Stomach (tissue), 9 donors: ENCODE measurements around the gene DEPDC1B. TPM values are rescaled to one million over a fixed set of nuclear protein-coding genes. Genes with fewer than 3 reads are reported as not detected.

Experiments used
- DNase-seq, 2 donors: peaks; one replicate each; pipeline versions ENCODE4 v3.0.0 to v3.0.0-alpha.2; 2013 to 2019
- H3K27ac ChIP-seq, 5 donors: fragments of 200-600 bp in 4 of 5; sonication (generic) in 4 of 5; one replicate each; pipeline ENCODE4 v1.5.1; 2013 to 2019; ENCODE audit warnings: mild to moderate bottlenecking in 1 of 5, moderate library complexity in 1 of 5
- H3K27me3 ChIP-seq, 3 donors: fragments of 200-600 bp; sonication (generic); one replicate each; pipeline ENCODE4 v1.5.1; 2017 to 2019; ENCODE audit warnings: mixed run types in 1 of 3
- H3K36me3 ChIP-seq, 4 donors: fragments of 200-600 bp; sonication (generic); 1 replicate in 3 of 4; 2 replicates in 1 of 4; pipeline ENCODE4 v1.5.1; 2016 to 2019
- H3K4me1 ChIP-seq, 4 donors: fragments of 200-600 bp; sonication (generic); one replicate each; pipeline ENCODE4 v1.5.1; 2016 to 2019
- H3K4me3 ChIP-seq, 4 donors: fragments of 200-600 bp; sonication (generic) in 3 of 4; one replicate each; pipeline ENCODE4 v1.5.1; 2016 to 2019; ENCODE audit warnings: mild to moderate bottlenecking in 1 of 4
- H3K9me3 ChIP-seq, 4 donors: fragments of 200-600 bp; sonication (generic); one replicate each; pipeline ENCODE4 v1.5.1; 2016 to 2019
- EP300 ChIP-seq: sonication (generic); formaldehyde crosslinking; IDR thresholded peaks from one replicate; pipeline ENCODE4 v1.6.1; 2017; ENCODE audit warnings: antibody characterized with exemption
- POLR2A ChIP-seq, 4 donors: fragments of 450-650 bp; IDR thresholded peaks; one replicate each; pipeline ENCODE4 v1.6.1; 2016; ENCODE audit warnings: antibody characterized with exemption in 4 of 4, control low read depth in 2 of 4, mild to moderate bottlenecking in 1 of 4, moderate library complexity in 1 of 4
- POLR2AphosphoS5 ChIP-seq, 3 donors: sonication (generic); formaldehyde crosslinking; IDR thresholded peaks; one replicate each; pipeline ENCODE4 v1.6.1; 2016; ENCODE audit warnings: antibody characterized with exemption in 3 of 3
- WGBS, 5 donors: extraction: QIAGEN DNeasy Blood & Tissue Kit in 3 of 5; methylation state at CpG; one replicate each; pipeline versions ENCODE4 v1.1.5 to v1.1.7; 2013 to 2018; 5-methylcytosine and 5-hydroxymethylcytosine counted together
- intact Hi-C: fragments of 100-400 bp; cut with DNase I; formaldehyde crosslinking; loops from one replicate; pipeline ENCODE4 v1.15.1; 2023; ENCODE audit warnings: low total_unique reads
- polyA plus RNA-seq, 3 donors: library from polyadenylated mRNA; stranded (reverse); fragments of 200-250 nt; gene quantifications; one replicate each; pipeline ENCODE4 v1.2.3, GENCODE V29; 2013
- total RNA-seq, 5 donors: library from RNA; depleted of rRNA; stranded (reverse); fragments of >200 nt; gene quantifications; one replicate each; pipeline versions ENCODE4 v1.1.0 to v1.2.3, GENCODE V29; 2014 to 2016
- TF ChIP-seq, protein P1 (sequence below), 7 experiments: fragments of 450-650 bp in 4 of 7; fragments of 200-600 bp in 3 of 7; sonication (generic) in 3 of 7; IDR thresholded peaks; one replicate each; pipeline ENCODE4 v1.5.1; 2016 to 2019; ENCODE audit warnings: antibody characterized with exemption in 7 of 7, control low read depth in 2 of 7, mild to moderate bottlenecking in 1 of 7
- donor health status: healthy with polysubstance abuse.
- donor health status: Bipolar disorder and iron deficiency.
- donor health status: healthy.

The DEPDC1B gene
- total and polyA plus RNA-seq, 8 donors = 0.14 to 40.6 (median 1.9) TPM; not detected in 1

DNA sequence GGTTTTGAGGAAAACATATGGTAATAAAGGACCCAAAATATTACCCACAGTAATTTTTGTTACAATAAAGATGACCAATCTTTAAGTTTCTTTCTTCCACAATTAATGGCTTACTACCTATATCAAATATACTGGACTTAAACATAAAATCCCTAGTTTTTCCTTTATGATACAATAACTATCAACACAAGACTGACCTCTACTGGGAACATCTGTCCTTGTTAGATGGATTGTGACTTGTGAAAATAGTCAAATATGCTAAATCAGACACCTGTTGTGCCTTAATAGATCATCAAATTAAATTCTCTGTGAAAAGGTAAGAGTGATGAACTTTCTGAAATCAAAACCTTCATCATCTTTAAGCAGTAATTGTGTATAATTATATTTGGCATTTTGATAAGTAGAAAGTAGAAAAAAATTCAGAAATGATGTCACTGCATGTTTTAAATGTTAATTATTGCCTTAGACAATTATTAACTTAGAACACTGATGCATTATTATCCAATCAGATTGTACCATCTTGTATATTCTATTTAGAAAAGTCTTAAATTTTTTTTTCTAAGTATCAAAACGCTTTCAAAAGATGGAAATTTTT is 113.6 kb downstream of the DEPDC1B start:
- no peak overlapping the region for H3K4me3 ChIP-seq
- H3K36me3 ChIP-seq = no peaks in the 10 kb centered on the region
- H3K27ac ChIP-seq = no peak overlapping the region
- H3K9me3 ChIP-seq = no peaks in the 10 kb centered on the region
- WGBS, 5 donors = 88 to 98% (median 92%) methylated on average over 1 of the region's 1 CpG
- H3K4me1 ChIP-seq = peaks cover 6 to 13% (median 10%) of the 10 kb centered on the region in 4 donors
- H3K27me3 ChIP-seq = no peaks in the 10 kb centered on the region
- DNase-seq = peak in 1 of 2 donors; percentile 64
- intact Hi-C loops = loop anchor here (10.0 kb wide), 1 partner anchor 772 kb away; no protein-coding TSS in a partner anchor
- TF ChIP-seq, protein P1, sequence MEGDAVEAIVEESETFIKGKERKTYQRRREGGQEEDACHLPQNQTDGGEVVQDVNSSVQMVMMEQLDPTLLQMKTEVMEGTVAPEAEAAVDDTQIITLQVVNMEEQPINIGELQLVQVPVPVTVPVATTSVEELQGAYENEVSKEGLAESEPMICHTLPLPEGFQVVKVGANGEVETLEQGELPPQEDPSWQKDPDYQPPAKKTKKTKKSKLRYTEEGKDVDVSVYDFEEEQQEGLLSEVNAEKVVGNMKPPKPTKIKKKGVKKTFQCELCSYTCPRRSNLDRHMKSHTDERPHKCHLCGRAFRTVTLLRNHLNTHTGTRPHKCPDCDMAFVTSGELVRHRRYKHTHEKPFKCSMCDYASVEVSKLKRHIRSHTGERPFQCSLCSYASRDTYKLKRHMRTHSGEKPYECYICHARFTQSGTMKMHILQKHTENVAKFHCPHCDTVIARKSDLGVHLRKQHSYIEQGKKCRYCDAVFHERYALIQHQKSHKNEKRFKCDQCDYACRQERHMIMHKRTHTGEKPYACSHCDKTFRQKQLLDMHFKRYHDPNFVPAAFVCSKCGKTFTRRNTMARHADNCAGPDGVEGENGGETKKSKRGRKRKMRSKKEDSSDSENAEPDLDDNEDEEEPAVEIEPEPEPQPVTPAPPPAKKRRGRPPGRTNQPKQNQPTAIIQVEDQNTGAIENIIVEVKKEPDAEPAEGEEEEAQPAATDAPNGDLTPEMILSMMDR (IDR thresholded peaks at IDR 0.05) = peak in 3 of 7 experiments; percentile 5 to 56 (median 36)
- TF ChIP-seq POLR2A (IDR thresholded peaks at IDR 0.05) = no peak

DNA sequence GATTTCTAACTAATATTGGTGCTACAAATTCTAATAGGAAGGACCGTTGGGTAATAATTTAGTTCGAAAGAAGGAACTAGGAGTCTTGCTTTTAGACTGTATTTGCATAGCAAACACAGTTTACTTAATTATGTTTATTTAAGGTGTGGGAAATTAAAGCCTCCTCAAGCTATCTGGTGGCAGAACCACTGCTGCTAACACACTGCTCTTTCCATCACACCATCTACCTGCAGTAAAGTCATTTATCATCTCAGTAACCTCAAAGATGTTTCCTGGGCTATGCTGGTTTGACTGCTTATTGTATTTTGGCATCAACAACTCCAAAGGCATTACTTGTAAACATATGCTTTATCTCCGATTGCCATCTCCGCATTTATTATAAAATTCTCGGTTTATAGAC is 114.3 kb downstream of the DEPDC1B start:
- no peaks in the 10 kb centered on the region for H3K9me3 ChIP-seq
- H3K4me3 ChIP-seq = no peak overlapping the region
- no peak overlapping the region for H3K27ac ChIP-seq
- H3K27me3 ChIP-seq = no peaks in the 10 kb centered on the region
- no peaks in the 10 kb centered on the region for H3K36me3 ChIP-seq
- intact Hi-C loops = loop anchor here (10.0 kb wide), 1 partner anchor 771 kb away; no protein-coding TSS in a partner anchor
- WGBS, 5 donors = 40 to 66% (median 50%) methylated on average over 5 of the region's 5 CpGs
- H3K4me1 ChIP-seq = peaks cover 6 to 13% (median 10%) of the 10 kb centered on the region in 4 donors
- TF ChIP-seq POLR2A (IDR thresholded peaks at IDR 0.05) (no peak), EP300 (no peak), POLR2AphosphoS5 (IDR thresholded peaks at IDR 0.05) (no peak)
- TF ChIP-seq, protein P1 (IDR thresholded peaks at IDR 0.05) = no peak
- peak in 1 of 2 donors; percentile 8 for DNase-seq

DNA sequence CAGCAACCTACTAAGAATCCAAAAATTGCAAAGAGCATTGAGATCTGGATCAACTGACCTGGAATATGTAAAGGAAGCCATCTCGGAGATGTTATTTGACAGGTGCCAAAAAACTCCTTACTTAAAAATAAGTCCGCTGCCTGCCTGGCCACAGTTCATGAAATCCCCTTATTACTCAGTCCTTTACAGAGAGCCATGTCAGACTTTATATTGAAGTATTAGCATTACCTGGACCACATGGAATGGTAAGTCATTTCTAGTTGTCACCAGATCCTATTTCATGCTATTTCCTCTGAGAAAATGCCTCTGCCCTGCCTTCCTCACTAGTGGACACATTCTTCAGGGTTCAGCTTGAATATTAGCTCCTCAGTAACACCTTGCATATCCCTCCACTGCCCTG is 115.7 kb downstream of the DEPDC1B start:
- H3K4me3 ChIP-seq = no peak overlapping the region
- no peak overlapping the region for H3K27ac ChIP-seq
- intact Hi-C loops = loop anchor here (10.0 kb wide), 1 partner anchor 770 kb away; no protein-coding TSS in a partner anchor
- H3K9me3 ChIP-seq = no peaks in the 10 kb centered on the region
- TF ChIP-seq POLR2AphosphoS5 (IDR thresholded peaks at IDR 0.05) (no peak), EP300 (no peak), POLR2A (IDR thresholded peaks at IDR 0.05) (no peak)
- TF ChIP-seq, protein P1 (IDR thresholded peaks at IDR 0.05) = no peak
- H3K27me3 ChIP-seq = no peaks in the 10 kb centered on the region
- WGBS, 5 donors = 91 to 99% (median 94%) methylated on average over 2 of the region's 2 CpGs
- no peaks in the 10 kb centered on the region for H3K36me3 ChIP-seq
- H3K4me1 ChIP-seq = peaks cover 6 to 13% (median 10%) of the 10 kb centered on the region in 4 donors
- no peak for DNase-seq

DNA sequence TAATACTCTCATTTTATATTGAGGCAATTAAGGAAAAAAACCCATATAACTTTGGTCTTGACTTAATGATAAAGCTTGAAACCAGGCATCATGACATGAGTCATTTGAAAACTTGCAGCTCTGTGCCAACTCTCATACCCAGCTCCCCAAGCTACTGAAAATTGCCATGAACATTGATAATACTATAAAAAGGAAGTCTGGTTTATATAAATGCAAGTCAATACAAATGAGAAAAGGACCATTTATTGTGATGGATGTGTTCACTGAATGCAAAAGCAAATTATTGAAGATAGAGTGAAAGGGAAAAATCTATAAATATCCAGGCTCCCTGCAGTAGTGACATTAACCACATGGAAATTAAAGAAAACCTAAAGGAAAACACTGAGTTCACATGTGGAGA is 116.3 kb downstream of the DEPDC1B start:
- intact Hi-C loops = loop anchor here (10.0 kb wide), 1 partner anchor 769 kb away; no protein-coding TSS in a partner anchor
- H3K4me3 ChIP-seq = no peak overlapping the region
- no peak overlapping the region for H3K27ac ChIP-seq
- no peak for DNase-seq
- TF ChIP-seq EP300 (no peak), POLR2A (IDR thresholded peaks at IDR 0.05) (no peak), POLR2AphosphoS5 (IDR thresholded peaks at IDR 0.05) (no peak)
- TF ChIP-seq, protein P1 (IDR thresholded peaks at IDR 0.05) = no peak
- H3K4me1 ChIP-seq = peaks cover 6 to 13% (median 10%) of the 10 kb centered on the region in 4 donors
- no peaks in the 10 kb centered on the region for H3K36me3 ChIP-seq
- no peaks in the 10 kb centered on the region for H3K9me3 ChIP-seq
- no peaks in the 10 kb centered on the region for H3K27me3 ChIP-seq
